Glutamatergic neuron (in vitro differentiated cells): Measurements from ENCODE around the gene ASIC5. TPM values are rescaled to one million over a fixed set of nuclear protein-coding genes. Genes with fewer than 3 reads are reported as not detected.
A peak's percentile ranks its signal among the peaks of the same experiment; 100 is the strongest.

Source experiments
- DNase-seq: peaks from one replicate; pipeline ENCODE4 v3.0.0; 2022
- H3K27ac Mint-ChIP-seq: one replicate; pipeline ENCODE4 v1.8.0; 2020; ENCODE audit warnings: mild to moderate bottlenecking, mixed read lengths, inconsistent platforms; ENCODE audit not compliant: unreplicated experiment
- H3K27me3 Mint-ChIP-seq: one replicate; pipeline ENCODE4 v1.8.0; 2020; ENCODE audit warnings: mild to moderate bottlenecking, moderate library complexity, mixed read lengths, inconsistent platforms; ENCODE audit not compliant: unreplicated experiment
- H3K36me3 Mint-ChIP-seq: one replicate; pipeline ENCODE4 v1.8.0; 2020; ENCODE audit warnings: mild to moderate bottlenecking, mixed read lengths, inconsistent platforms; ENCODE audit not compliant: unreplicated experiment
- H3K4me1 Mint-ChIP-seq: one replicate; pipeline ENCODE4 v1.8.0; 2020; ENCODE audit warnings: mild to moderate bottlenecking, low read depth, mixed read lengths, inconsistent platforms; ENCODE audit not compliant: unreplicated experiment
- H3K4me3 Mint-ChIP-seq: one replicate; pipeline ENCODE4 v1.8.0; 2020; ENCODE audit warnings: mild to moderate bottlenecking, mixed read lengths, inconsistent platforms; ENCODE audit not compliant: unreplicated experiment
- H3K9me3 Mint-ChIP-seq: one replicate; pipeline ENCODE4 v1.8.0; 2020; ENCODE audit warnings: mild to moderate bottlenecking, moderate library complexity, mixed read lengths, inconsistent platforms; ENCODE audit not compliant: unreplicated experiment
- CTCF ChIP-seq: fragments of 200-600 bp; sonication (generic); IDR thresholded peaks from one replicate; pipeline ENCODE4 v1.5.0; 2021; ENCODE audit not compliant: partially characterized antibody, unreplicated experiment
- total RNA-seq: library from RNA; stranded (reverse); fragmentation: NEBNext Ultra II Directional; extraction: Animal tissue kit (Norgen Biotek cat#: 25700); gene quantifications from one replicate; pipeline ENCODE4 v1.2.1, GENCODE V29; 2021; ENCODE audit not compliant: unreplicated experiment

Gene ASIC5
- total RNA-seq, 1 donor from 2014 or later, result not detected

GRCh38 chr4:155908187-155909139 is 42.4 kb upstream of the ASIC5 start:
- no peak for DNase-seq
- no peaks in the 10 kb centered on the region for H3K27me3 Mint-ChIP-seq
- peaks cover 14% of the 10 kb centered on the region for H3K4me1 Mint-ChIP-seq
- no peaks in the 10 kb centered on the region for H3K36me3 Mint-ChIP-seq
- no peaks in the 10 kb centered on the region for H3K9me3 Mint-ChIP-seq
- H3K4me3 Mint-ChIP-seq, result no peak overlapping the region
- H3K27ac Mint-ChIP-seq, result no peak overlapping the region
- no peak for TF ChIP-seq CTCF

- no peak for DNase-seq
- H3K4me3 Mint-ChIP-seq, result no peak overlapping the region
- no peaks in the 10 kb centered on the region for H3K9me3 Mint-ChIP-seq
- H3K27me3 Mint-ChIP-seq, result no peaks in the 10 kb centered on the region
- H3K4me1 Mint-ChIP-seq, result peaks cover 14% of the 10 kb centered on the region
- peak overlapping the region; percentile 53 for H3K27ac Mint-ChIP-seq
- TF ChIP-seq CTCF, result no peak
- H3K36me3 Mint-ChIP-seq, result no peaks in the 10 kb centered on the region
Observed at GRCh38 chr4:155907556-155907955, 41.5 kb upstream of the ASIC5 start.

- H3K36me3 Mint-ChIP-seq, result no peaks in the 10 kb centered on the region
- H3K4me1 Mint-ChIP-seq, result peaks cover 14% of the 10 kb centered on the region
- H3K9me3 Mint-ChIP-seq, result no peaks in the 10 kb centered on the region
- H3K4me3 Mint-ChIP-seq, result peak overlapping the region; percentile 49
- no peaks in the 10 kb centered on the region for H3K27me3 Mint-ChIP-seq
- H3K27ac Mint-ChIP-seq, result peak overlapping the region; percentile 53
- DNase-seq, result no peak
- no peak for TF ChIP-seq CTCF
Observed at GRCh38 chr4:155906554-155907247, 40.6 kb upstream of the ASIC5 start.

- H3K36me3 Mint-ChIP-seq, result no peaks in the 10 kb centered on the region
Observed at GRCh38 chr4:155904331-155904730, 38.3 kb upstream of the ASIC5 start.

More at GRCh38 chr4:155904331-155904730, 38.3 kb upstream of the ASIC5 start:
- TF ChIP-seq CTCF, result no peak
- H3K4me1 Mint-ChIP-seq, result peaks cover 14% of the 10 kb centered on the region
- no peak overlapping the region for H3K27ac Mint-ChIP-seq
- H3K4me3 Mint-ChIP-seq, result no peak overlapping the region
- no peaks in the 10 kb centered on the region for H3K27me3 Mint-ChIP-seq
- no peaks in the 10 kb centered on the region for H3K9me3 Mint-ChIP-seq
- no peak for DNase-seq
